Urinary bladder (tissue), 4 donors: ENCODE data around the gene PCSK6. TPM values are rescaled to one million over a fixed set of nuclear protein-coding genes. Genes with fewer than 3 reads are reported as not detected.

Experiments used
- DNase-seq: peaks from one replicate; pipeline ENCODE4 v3.0.0-alpha.2; 2015; ENCODE audit errors: extremely low spot score
- H3K27ac ChIP-seq: one replicate; pipeline ENCODE4 v1.5.1; 2013; ENCODE audit warnings: low read depth, mild to moderate bottlenecking, moderate library complexity
- H3K36me3 ChIP-seq: one replicate; pipeline ENCODE4 v1.6.1; 2013; ENCODE audit warnings: mild to moderate bottlenecking, moderate library complexity; ENCODE audit not compliant: insufficient read depth
- H3K4me1 ChIP-seq: one replicate; pipeline ENCODE4 v1.6.1; 2013; ENCODE audit warnings: mild to moderate bottlenecking, moderate library complexity; ENCODE audit not compliant: insufficient read depth
- H3K4me3 ChIP-seq: one replicate; pipeline ENCODE4 v1.5.1; 2013; ENCODE audit warnings: low read depth, low read length
- WGBS: extraction: QIAGEN DNeasy Blood & Tissue Kit; methylation state at CpG from one replicate; pipeline ENCODE4 v1.1.7; 2013; 5-methylcytosine and 5-hydroxymethylcytosine counted together
- polyA plus RNA-seq: library from polyadenylated mRNA; stranded (reverse); fragments of 200-250 nt; gene quantifications from one replicate; pipeline ENCODE4 v1.2.3, GENCODE V29; 2013
- total RNA-seq: library from RNA; depleted of rRNA; stranded (reverse); fragments of >200 nt; gene quantifications from one replicate; pipeline ENCODE4 v1.2.3, GENCODE V29; 2014
- donor health status: healthy with polysubstance abuse.
- donor health status: healthy.

The PCSK6 gene
- total and polyA plus RNA-seq, 2 donors: 2.5 to 14.1 TPM

GRCh38 chr15:101490408-101490891 lies 943 bp upstream of the PCSK6 start:
- H3K4me3 ChIP-seq: no peak overlapping the region
- no peak for DNase-seq
- 87% methylated on average over 15 of the region's 15 CpGs for WGBS

GRCh38 chr15:101489237-101489598 lies 289 bp downstream of the PCSK6 start:
- WGBS: under 1% methylated on average over 59 of the region's 62 CpGs
- peak overlapping the region; percentile 50 for H3K4me3 ChIP-seq
- H3K36me3 ChIP-seq: no peaks in the 10 kb centered on the region
- no peak overlapping the region for H3K27ac ChIP-seq
- peaks cover 1% of the 10 kb centered on the region for H3K4me1 ChIP-seq
- DNase-seq: no peak

More at GRCh38 chr15:101490408-101490891, 943 bp upstream of the PCSK6 start:
- Histone ChIP-seq H3K36me3 (no peaks in the 10 kb centered on the region), H3K4me1 (peaks cover 1% of the 10 kb centered on the region), H3K27ac (no peak overlapping the region)

- no peak for DNase-seq
- WGBS: 8% methylated on average over 84 of the region's 85 CpGs
- peaks cover 1% of the 10 kb centered on the region for H3K4me1 ChIP-seq
- H3K27ac ChIP-seq: no peak overlapping the region
- no peaks in the 10 kb centered on the region for H3K36me3 ChIP-seq
- H3K4me3 ChIP-seq: peak overlapping the region; percentile 50
Measured at GRCh38 chr15:101488300-101489164, 975 bp downstream of the PCSK6 start.

- no peak for DNase-seq
- Histone ChIP-seq H3K4me1 (peaks cover 1% of the 10 kb centered on the region), H3K27ac (no peak overlapping the region), H3K36me3 (no peaks in the 10 kb centered on the region), H3K4me3 (no peak overlapping the region)
- 91% methylated on average over 14 of the region's 14 CpGs for WGBS
Measured at GRCh38 chr15:101486696-101487459, 2.6 kb downstream of the PCSK6 start.

GRCh38 chr15:101483462-101483861 lies 6.0 kb downstream of the PCSK6 start:
- DNase-seq: no peak
- WGBS: 77% methylated on average over 6 of the region's 6 CpGs
- Histone ChIP-seq H3K27ac (no peak overlapping the region), H3K4me1 (peaks cover under 1% of the 10 kb centered on the region), H3K36me3 (no peaks in the 10 kb centered on the region), H3K4me3 (no peak overlapping the region)

- WGBS: 83% methylated on average over 21 of the region's 21 CpGs
- no peak overlapping the region for H3K4me3 ChIP-seq
- no peak overlapping the region for H3K27ac ChIP-seq
- DNase-seq: no peak
- H3K4me1 ChIP-seq: no peaks in the 10 kb centered on the region
- H3K36me3 ChIP-seq: no peaks in the 10 kb centered on the region
Measured at GRCh38 chr15:101482526-101483371, 6.8 kb downstream of the PCSK6 start.

- no peak overlapping the region for H3K4me3 ChIP-seq
- no peak for DNase-seq
- WGBS: 86% methylated on average over 17 of the region's 17 CpGs
- H3K27ac ChIP-seq: no peak overlapping the region
- H3K4me1 ChIP-seq: no peaks in the 10 kb centered on the region
- H3K36me3 ChIP-seq: no peaks in the 10 kb centered on the region
Measured at GRCh38 chr15:101481917-101482525, 7.5 kb downstream of the PCSK6 start.

- H3K27ac ChIP-seq: no peak overlapping the region
Measured at GRCh38 chr15:101481381-101481705, 8.2 kb downstream of the PCSK6 start.

GRCh38 chr15:101480613-101481380 lies 8.7 kb downstream of the PCSK6 start:
- no peak for DNase-seq
- WGBS: 91% methylated on average over 23 of the region's 23 CpGs

More at GRCh38 chr15:101481381-101481705, 8.2 kb downstream of the PCSK6 start:
- no peak overlapping the region for H3K4me3 ChIP-seq
- no peak for DNase-seq
- H3K36me3 ChIP-seq: no peaks in the 10 kb centered on the region
- no peaks in the 10 kb centered on the region for H3K4me1 ChIP-seq
- 80% methylated on average over 8 of the region's 8 CpGs for WGBS

GRCh38 chr15:101479851-101480612 lies 9.5 kb downstream of the PCSK6 start:
- H3K27ac ChIP-seq: no peak overlapping the region
- 92% methylated on average over 15 of the region's 15 CpGs for WGBS
- H3K36me3 ChIP-seq: no peaks in the 10 kb centered on the region
- no peak overlapping the region for H3K4me3 ChIP-seq
- no peak for DNase-seq
- H3K4me1 ChIP-seq: no peaks in the 10 kb centered on the region

More at GRCh38 chr15:101480613-101481380, 8.7 kb downstream of the PCSK6 start:
- no peak overlapping the region for H3K4me3 ChIP-seq
- H3K36me3 ChIP-seq: no peaks in the 10 kb centered on the region
- H3K27ac ChIP-seq: no peak overlapping the region
- H3K4me1 ChIP-seq: no peaks in the 10 kb centered on the region

GRCh38 chr15:101479342-101479845 lies 10.1 kb downstream of the PCSK6 start:
- no peak overlapping the region for H3K4me3 ChIP-seq
- 92% methylated on average over 11 of the region's 11 CpGs for WGBS
- H3K4me1 ChIP-seq: no peaks in the 10 kb centered on the region
- no peak for DNase-seq
- H3K36me3 ChIP-seq: no peaks in the 10 kb centered on the region
- H3K27ac ChIP-seq: no peak overlapping the region
